B cell (primary cell): ENCODE measurements around the gene DIS3L2. TPM values are rescaled to one million over a fixed set of nuclear protein-coding genes. Genes with fewer than 3 reads are reported as not detected.

Experiments
- ATAC-seq: fragments of 200-7000 bp; cut with Tn5 transposase; one replicate; pipeline ENCODE4 v1.10.0; 2021; ENCODE audit warnings: low read depth, mild to moderate bottlenecking, moderate number of reproducible peaks, moderate library complexity
- CTCF ChIA-PET: fragments of 350-600 bp; sonication (Branson Sonifier 250); formaldehyde crosslinking; loops from one replicate; lab custom pipeline; 2021; ENCODE audit warnings: antibody characterized with exemption, inconsistent platforms; lab: Charles Lee
- POLR2A ChIA-PET: fragments of 350-600 bp; sonication (Branson Sonifier 250); formaldehyde crosslinking; loops from one replicate; lab custom pipeline; 2021; ENCODE audit warnings: antibody characterized with exemption; lab: Charles Lee
- DNase-seq: peaks from one replicate; pipeline ENCODE4 v3.0.0; 2013
- H2AFZ ChIP-seq: 2 replicates; pipeline ENCODE4 v1.6.1; 2012; ENCODE audit warnings: mild to moderate bottlenecking, low read depth, low read length; ENCODE audit not compliant: insufficient read depth, poor library complexity, severe bottlenecking
- H3K27ac ChIP-seq, 2 donors: 1 replicate in 1 of 2; 2 replicates in 1 of 2; pipeline ENCODE4 v1.5.1; 2012 to 2013; ENCODE audit warnings: low read length in 2 of 2, mild to moderate bottlenecking in 2 of 2, moderate library complexity in 1 of 2
- H3K27me3 ChIP-seq, 4 experiments: fragments of 200-600 bp in 1 of 4; sonication (generic) in 1 of 4; replicated peaks in 1 of 4; 1 replicate in 2 of 4; 2 replicates in 2 of 4; pipeline versions ENCODE4 v1.6.1 to v1.7.0; 2013 to 2016; ENCODE audit warnings: low read length in 3 of 4, mild to moderate bottlenecking in 2 of 4, mixed read lengths in 1 of 4, moderate library complexity in 1 of 4; ENCODE audit not compliant: insufficient read depth in 4 of 4, control insufficient read depth in 3 of 4; ENCODE audit errors: control extremely low read depth in 1 of 4
- H3K36me3 ChIP-seq, 2 experiments: replicated peaks in 1 of 2; 1 replicate in 1 of 2; 2 replicates in 1 of 2; pipeline versions ENCODE4 v1.6.1 to v1.7.1; 2013; ENCODE audit warnings: low read length in 1 of 2; ENCODE audit not compliant: insufficient read depth in 2 of 2, control insufficient read depth in 1 of 2; ENCODE audit errors: control extremely low read depth in 1 of 2, extremely low read depth in 1 of 2
- H3K4me1 ChIP-seq, 2 donors: fragments of 200-600 bp in 1 of 2; sonication (generic) in 1 of 2; 1 replicate in 1 of 2; 2 replicates in 1 of 2; pipeline versions ENCODE4 v1.5.1 to v1.6.1; 2013 to 2017; ENCODE audit warnings: low read length in 2 of 2; ENCODE audit not compliant: control insufficient read depth in 2 of 2, insufficient read depth in 2 of 2
- H3K4me2 ChIP-seq: replicated peaks from 2 replicates; pipeline ENCODE3; 2012; ENCODE audit warnings: mild to moderate bottlenecking, low read depth, low read length; ENCODE audit not compliant: poor library complexity, severe bottlenecking
- H3K4me3 ChIP-seq, 5 experiments: fragments of 200-600 bp in 1 of 5; sonication (generic) in 1 of 5; 1 replicate in 3 of 5; 2 replicates in 2 of 5; pipeline versions ENCODE4 v1.5.1 to v1.7.0; 2011 to 2016; ENCODE audit warnings: low read length in 4 of 5, mild to moderate bottlenecking in 4 of 5, low read depth in 2 of 5, control low read depth in 1 of 5, moderate library complexity in 1 of 5; ENCODE audit not compliant: insufficient read depth in 1 of 5; ENCODE audit errors: control extremely low read depth in 1 of 5, extremely low read depth in 1 of 5
- H3K79me2 ChIP-seq: fragments of 200-600 bp; sonication (generic); one replicate; pipeline ENCODE4 v1.6.0; 2016; ENCODE audit warnings: low read length; ENCODE audit not compliant: control insufficient read depth, insufficient read depth
- H3K9ac ChIP-seq: fragments of 200-600 bp; sonication (generic); 2 replicates; pipeline ENCODE4 v1.6.1; 2017; ENCODE audit warnings: mild to moderate bottlenecking, low read length, moderate library complexity
- H3K9me3 ChIP-seq, 3 donors: one replicate each; pipeline versions ENCODE4 v1.6.1 to v1.7.1; 2013; ENCODE audit warnings: low read length in 2 of 3; ENCODE audit not compliant: control insufficient read depth in 2 of 3, insufficient read depth in 1 of 3; ENCODE audit errors: control extremely low read depth in 1 of 3
- H4K20me1 ChIP-seq: 2 replicates; pipeline ENCODE4 v1.6.0; 2012; ENCODE audit warnings: mild to moderate bottlenecking, low read length; ENCODE audit not compliant: insufficient read depth, control insufficient read depth, poor library complexity, severe bottlenecking
- H3K27ac Mint-ChIP-seq: one replicate; pipeline ENCODE4 v1.8.0; 2021; ENCODE audit warnings: mixed read lengths
- H3K27me3 Mint-ChIP-seq: one replicate; pipeline ENCODE4 v1.8.0; 2021; ENCODE audit warnings: mixed read lengths
- H3K4me1 Mint-ChIP-seq: one replicate; pipeline ENCODE4 v1.8.0; 2021; ENCODE audit warnings: mixed read lengths
- H3K4me3 Mint-ChIP-seq: one replicate; pipeline ENCODE4 v1.8.0; 2021; ENCODE audit warnings: mixed read lengths
- H3K9me3 Mint-ChIP-seq: one replicate; pipeline ENCODE4 v1.8.0; 2022; ENCODE audit warnings: mixed read lengths; ENCODE audit not compliant: insufficient read depth
- EZH2 ChIP-seq: IDR thresholded peaks from 2 replicates; pipeline ENCODE4 v1.6.1; 2012; ENCODE audit warnings: borderline replicate concordance, low read depth, mild to moderate bottlenecking, moderate library complexity, low read length; ENCODE audit not compliant: insufficient read depth, poor library complexity, severe bottlenecking
- WGBS: methylation state at CpG from one replicate; pipeline ENCODE4 v1.1.5; 2013; ENCODE audit warnings: missing lambda C conversion rate; ENCODE audit not compliant: insufficient coverage; 5-methylcytosine and 5-hydroxymethylcytosine counted together
- intact Hi-C: fragments of 100-400 bp; cut with micrococcal nuclease; formaldehyde crosslinking; loops from one replicate; pipeline ENCODE4 v1.10.0; 2022
- polyA plus RNA-seq: library from polyadenylated mRNA; depleted of rRNA; stranded (reverse); fragments of >200 nt; gene quantifications from 2 replicates; pipeline ENCODE4 v1.2.3, GENCODE V29; 2012
- total RNA-seq, 2 donors: library from RNA; stranded (reverse); fragments of 120-200 nt in 1 of 2; gene quantifications; 1 replicate in 1 of 2; 2 replicates in 1 of 2; pipeline versions ENCODE4 v1.2.3 to v1.2.4, GENCODE V29; 2013 to 2022
- TF ChIP-seq, protein P1 (sequence below): fragments of 200-600 bp; IDR thresholded peaks from one replicate; pipeline ENCODE4 v1.8.0; 2022; ENCODE audit warnings: antibody characterized with exemption, mild to moderate bottlenecking

Gene DIS3L2
- total and polyA plus RNA-seq, 2 donors (not counting 1 experiment from before 2014, with no cell fraction given): 34.5 to 70.1 TPM

- H3K27ac Mint-ChIP-seq: no peak overlapping the region
Measured at GRCh38 chr2:231932985-231933915, 28.3 kb upstream of the DIS3L2 start.

More at GRCh38 chr2:231932985-231933915, 28.3 kb upstream of the DIS3L2 start:
- POLR2A ChIA-PET: no interaction called here
- H2AFZ ChIP-seq: no peak overlapping the region
- no peak overlapping the region for H3K4me3 ChIP-seq
- intact Hi-C loops: no loop called here
- no peaks in the 10 kb centered on the region for H3K9me3 ChIP-seq
- H3K36me3 ChIP-seq: no peaks in the 10 kb centered on the region
- CTCF ChIA-PET: interaction anchor here (0.5 to 1.6 kb wide), 2 partner anchors 10 to 746 kb away, joined by 4 to 5 read pairs; no protein-coding TSS in a partner anchor
- Mint-ChIP-seq H3K27me3 (peaks cover 27% of the 10 kb centered on the region), H3K4me1 (peaks cover 11% of the 10 kb centered on the region), H3K9me3 (no peaks in the 10 kb centered on the region), H3K4me3 (no peak overlapping the region)
- no peaks in the 10 kb centered on the region for H4K20me1 ChIP-seq
- DNase-seq (no peak), ATAC-seq (no peak)
- peaks cover 0 to 12% (median 2%) of the 10 kb centered on the region in 4 experiments for H3K27me3 ChIP-seq
- H3K4me1 ChIP-seq: peaks cover 0 to 13% of the 10 kb centered on the region in 2 donors
- WGBS: 65% methylated on average over 11 of the region's 15 CpGs
- no peak overlapping the region for H3K9ac ChIP-seq
- H3K4me2 ChIP-seq: no peak overlapping the region
- TF ChIP-seq, protein P1, sequence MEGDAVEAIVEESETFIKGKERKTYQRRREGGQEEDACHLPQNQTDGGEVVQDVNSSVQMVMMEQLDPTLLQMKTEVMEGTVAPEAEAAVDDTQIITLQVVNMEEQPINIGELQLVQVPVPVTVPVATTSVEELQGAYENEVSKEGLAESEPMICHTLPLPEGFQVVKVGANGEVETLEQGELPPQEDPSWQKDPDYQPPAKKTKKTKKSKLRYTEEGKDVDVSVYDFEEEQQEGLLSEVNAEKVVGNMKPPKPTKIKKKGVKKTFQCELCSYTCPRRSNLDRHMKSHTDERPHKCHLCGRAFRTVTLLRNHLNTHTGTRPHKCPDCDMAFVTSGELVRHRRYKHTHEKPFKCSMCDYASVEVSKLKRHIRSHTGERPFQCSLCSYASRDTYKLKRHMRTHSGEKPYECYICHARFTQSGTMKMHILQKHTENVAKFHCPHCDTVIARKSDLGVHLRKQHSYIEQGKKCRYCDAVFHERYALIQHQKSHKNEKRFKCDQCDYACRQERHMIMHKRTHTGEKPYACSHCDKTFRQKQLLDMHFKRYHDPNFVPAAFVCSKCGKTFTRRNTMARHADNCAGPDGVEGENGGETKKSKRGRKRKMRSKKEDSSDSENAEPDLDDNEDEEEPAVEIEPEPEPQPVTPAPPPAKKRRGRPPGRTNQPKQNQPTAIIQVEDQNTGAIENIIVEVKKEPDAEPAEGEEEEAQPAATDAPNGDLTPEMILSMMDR: no peak
- TF ChIP-seq EZH2: no peak
- H3K79me2 ChIP-seq: no peaks in the 10 kb centered on the region
- H3K27ac ChIP-seq: no peak overlapping the region
